SK-N-SH (cell line): ENCODE measurements around the gene MAF. TPM values are rescaled to one million over a fixed set of nuclear protein-coding genes. Genes with fewer than 3 reads are reported as not detected.

Experiments used
- CTCF ChIA-PET: fragments of 300-600, 350-600 bp; formaldehyde crosslinking; extraction: SDS; loops from one replicate; lab custom pipeline; 2021; lab: Yijun Ruan, JAX
- POLR2A ChIA-PET: fragments of 350-600 bp; sonication (Branson Sonifier 250); formaldehyde crosslinking; extraction: SDS; loops from one replicate; lab custom pipeline; 2020; ENCODE audit warnings: antibody characterized with exemption, inconsistent platforms; lab: Yijun Ruan, JAX
- DNase-seq: peaks from one replicate; pipeline ENCODE4 v3.0.0; 2012
- H2AFZ ChIP-seq: fragments of 200-600 bp; sonication (generic); 2 replicates; pipeline ENCODE4 v1.8.1; 2016; ENCODE audit warnings: antibody characterized with exemption, mild to moderate bottlenecking, low read depth
- H3F3A ChIP-seq: fragments of 200-600 bp; sonication (generic); replicated peaks from 2 replicates; pipeline ENCODE3; 2016; ENCODE audit warnings: antibody characterized with exemption, mild to moderate bottlenecking; ENCODE audit not compliant: insufficient read depth
- H3K27ac ChIP-seq, 2 experiments: fragments of 200-500 bp in 1 of 2; fragments of 200-600 bp in 1 of 2; sonication (Bioruptor generic) in 1 of 2; sonication (generic), shearing (Covaris generic) in 1 of 2; 2 replicates each; pipeline versions ENCODE4 v1.5.1 to v1.6.1; 2014 to 2016; ENCODE audit warnings: low read depth in 2 of 2, inconsistent platforms in 1 of 2, low read length in 1 of 2, mild to moderate bottlenecking in 1 of 2, mixed read lengths in 1 of 2
- H3K27me3 ChIP-seq: fragments of 200-600 bp; sonication (generic), shearing (Covaris generic); 2 replicates; pipeline ENCODE4 v1.6.1; 2016; ENCODE audit warnings: mixed run types; ENCODE audit not compliant: insufficient read depth
- H3K36me3 ChIP-seq, 2 experiments: fragments of 200-500 bp in 1 of 2; fragments of 200-600 bp in 1 of 2; sonication (Bioruptor generic) in 1 of 2; sonication (generic) in 1 of 2; replicated peaks in 1 of 2; 2 replicates each; pipeline versions ENCODE3 to v1.5.1; 2014 to 2016; ENCODE audit warnings: low read length in 1 of 2, mild to moderate bottlenecking in 1 of 2; ENCODE audit not compliant: insufficient read depth in 2 of 2, control insufficient read depth in 1 of 2
- H3K4me1 ChIP-seq, 2 experiments: fragments of 200-500 bp in 1 of 2; fragments of 200-600 bp in 1 of 2; sonication (Bioruptor generic) in 1 of 2; sonication (generic), shearing (Covaris generic) in 1 of 2; 2 replicates each; pipeline versions ENCODE4 v1.5.1 to v1.6.1; 2014 to 2016; ENCODE audit warnings: low read depth in 1 of 2, low read length in 1 of 2, mixed run types in 1 of 2; ENCODE audit not compliant: insufficient read depth in 2 of 2, control insufficient read depth in 1 of 2
- H3K4me2 ChIP-seq: fragments of 200-600 bp; sonication (generic), shearing (Covaris generic); 2 replicates; pipeline ENCODE4 v1.6.1; 2017; ENCODE audit warnings: mixed run types
- H3K4me3 ChIP-seq, 2 experiments: fragments of 200-500 bp in 1 of 2; fragments of 200-600 bp in 1 of 2; sonication (Bioruptor generic) in 1 of 2; sonication (generic), shearing (Covaris generic) in 1 of 2; 2 replicates each; pipeline versions ENCODE4 v1.5.1 to v1.8.1; 2014 to 2016; ENCODE audit warnings: low read depth in 2 of 2, inconsistent platforms in 1 of 2, low read length in 1 of 2, mild to moderate bottlenecking in 1 of 2, mixed read lengths in 1 of 2, moderate library complexity in 1 of 2
- H3K79me2 ChIP-seq: fragments of 200-600 bp; sonication (generic); 2 replicates; pipeline ENCODE4 v1.8.1; 2017; ENCODE audit warnings: mild to moderate bottlenecking; ENCODE audit not compliant: insufficient read depth
- H3K9ac ChIP-seq: fragments of 200-600 bp; sonication (generic); 2 replicates; pipeline ENCODE4 v1.6.1; 2017; ENCODE audit warnings: mixed run types
- H3K9me2 ChIP-seq: fragments of 200-600 bp; sonication (generic); 2 replicates; pipeline ENCODE4 v1.6.1; 2017; ENCODE audit warnings: mixed run types
- H3K9me3 ChIP-seq: fragments of 200-600 bp; sonication (generic); 2 replicates; pipeline ENCODE4 v1.6.1; 2017; ENCODE audit warnings: mixed run types, mild to moderate bottlenecking, moderate library complexity
- H4K20me1 ChIP-seq: fragments of 200-600 bp; sonication (generic); 2 replicates; pipeline ENCODE4 v1.6.1; 2017; ENCODE audit warnings: mild to moderate bottlenecking, mixed run types; ENCODE audit not compliant: insufficient read depth
- FOSL2 ChIP-seq: IDR thresholded peaks from 2 replicates; pipeline ENCODE4 v1.4.0; 2012; ENCODE audit warnings: low read depth, mild to moderate bottlenecking, moderate library complexity, borderline replicate concordance
- FOXJ3 ChIP-seq: sonication (generic); formaldehyde crosslinking; IDR thresholded peaks from 2 replicates; pipeline ENCODE4 v1.5.1; 2020; ENCODE audit warnings: mild to moderate bottlenecking, missing genetic modification reagents
- GABPA ChIP-seq: IDR thresholded peaks from 2 replicates; pipeline ENCODE4 v1.4.0; 2012; ENCODE audit warnings: low read depth, mild to moderate bottlenecking
- JUND ChIP-seq: IDR thresholded peaks from 2 replicates; pipeline ENCODE4 v1.4.0; 2012
- MEF2A ChIP-seq: IDR thresholded peaks from 2 replicates; pipeline ENCODE4 v1.4.0; 2012; ENCODE audit warnings: low read depth, borderline replicate concordance
- MXI1 ChIP-seq: IDR thresholded peaks from 2 replicates; pipeline ENCODE4 v1.6.1; 2012; ENCODE audit warnings: mild to moderate bottlenecking, low read depth, low read length, improper control_type of control experiment
- NFIC ChIP-seq: IDR thresholded peaks from 2 replicates; pipeline ENCODE4 v1.4.0; 2012; ENCODE audit warnings: borderline replicate concordance
- NRF1 ChIP-seq: IDR thresholded peaks from 2 replicates; pipeline ENCODE4 v1.6.1; 2012; ENCODE audit warnings: low read depth, mild to moderate bottlenecking, low read length
- POLR2AphosphoS5 ChIP-seq: IDR thresholded peaks from 2 replicates; pipeline ENCODE4 v1.6.1; 2012; ENCODE audit warnings: low read depth, low read length
- RAD21 ChIP-seq: IDR thresholded peaks from 2 replicates; pipeline ENCODE4 v1.6.1; 2012; ENCODE audit warnings: mild to moderate bottlenecking, low read length
- RFX5 ChIP-seq: IDR thresholded peaks from 2 replicates; pipeline ENCODE4 v1.6.1; 2012; ENCODE audit warnings: mild to moderate bottlenecking, improper control_type of control experiment, low read length
- RXRA ChIP-seq: IDR thresholded peaks from 2 replicates; pipeline ENCODE4 v1.4.0; 2012; ENCODE audit warnings: low read depth, mild to moderate bottlenecking, borderline replicate concordance
- SIN3A ChIP-seq: IDR thresholded peaks from 2 replicates; pipeline ENCODE4 v1.6.1; 2012; ENCODE audit warnings: low read depth, mild to moderate bottlenecking, low read length, moderate library complexity, borderline replicate concordance
- SMC3 ChIP-seq: IDR thresholded peaks from 2 replicates; pipeline ENCODE4 v1.6.1; 2012; ENCODE audit warnings: low read depth, low read length, improper control_type of control experiment
- TAF1 ChIP-seq: IDR thresholded peaks from 2 replicates; pipeline ENCODE4 v1.6.1; 2012; ENCODE audit warnings: low read depth, mild to moderate bottlenecking, low read length, moderate library complexity, borderline replicate concordance
- YY1 ChIP-seq: IDR thresholded peaks from 2 replicates; pipeline ENCODE4 v1.4.0; 2012; ENCODE audit warnings: low read depth, mild to moderate bottlenecking
- whole genome bisulfite sequencing: methylation state at CpG from one replicate; pipeline ENCODE4 v1.1.6; 2017; ENCODE audit warnings: low lambda C conversion rate; 5-methylcytosine and 5-hydroxymethylcytosine counted together
- polyA plus RNA-seq, 3 experiments: library from polyadenylated mRNA; depleted of rRNA; stranded (reverse); fragments of >200 nt; gene quantifications; 2 replicates each; pipeline ENCODE4 v1.2.3, GENCODE V29; 2012
- TF ChIP-seq, protein P1 (sequence below): IDR thresholded peaks from 2 replicates; pipeline ENCODE4 v1.4.0; 2012; ENCODE audit warnings: low read depth, borderline replicate concordance
- TF ChIP-seq, protein P2 (sequence below): fragments of 150-350 bp; IDR thresholded peaks from 2 replicates; pipeline ENCODE4 v1.6.1; 2016; ENCODE audit warnings: mild to moderate bottlenecking, low read depth, low read length
- TF ChIP-seq, protein P3 (sequence below): IDR thresholded peaks from 2 replicates; pipeline ENCODE4; 2012
- TF ChIP-seq, protein P4 (sequence below): IDR thresholded peaks from 2 replicates; pipeline ENCODE4 v1.4.0; 2012; ENCODE audit warnings: low read depth
- TF ChIP-seq, protein P5 (sequence below): fragments of 200-600 bp; sonication (generic); IDR thresholded peaks from 2 replicates; pipeline ENCODE4 v1.6.1; 2017; ENCODE audit warnings: antibody characterized with exemption, mild to moderate bottlenecking, moderate library complexity
- TF ChIP-seq, protein P6 (sequence below): fragments of 150-350 bp; IDR thresholded peaks from 2 replicates; pipeline ENCODE4 v1.6.1; 2017; ENCODE audit warnings: antibody characterized with exemption, low read length, low read depth, borderline replicate concordance

MAF gene
- polyA plus RNA-seq, 1 of the 3 experiments (the other 2 are of a cell fraction), result 0.23 TPM

DNA sequence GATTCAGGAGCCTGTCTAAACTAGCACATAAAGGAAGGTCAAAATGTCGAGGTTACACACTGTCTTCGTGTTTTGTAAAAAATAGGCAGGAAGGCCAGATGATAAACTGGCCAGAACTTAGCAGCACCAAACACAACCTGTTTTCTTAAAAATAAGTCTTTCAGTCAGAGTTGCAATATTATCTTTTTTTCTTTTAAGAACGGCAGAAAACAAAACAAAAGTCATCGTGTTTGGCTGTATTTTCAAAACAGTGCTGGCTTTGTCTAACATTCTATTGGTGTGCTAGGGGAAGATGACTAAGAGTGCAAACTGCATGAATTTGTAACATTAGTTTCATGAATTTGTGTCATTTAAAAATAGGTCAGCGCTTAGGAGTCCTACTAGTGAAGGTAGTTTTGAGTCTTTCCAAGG is 5.3 kb downstream of the MAF start (continued):
- TF ChIP-seq, protein P1, sequence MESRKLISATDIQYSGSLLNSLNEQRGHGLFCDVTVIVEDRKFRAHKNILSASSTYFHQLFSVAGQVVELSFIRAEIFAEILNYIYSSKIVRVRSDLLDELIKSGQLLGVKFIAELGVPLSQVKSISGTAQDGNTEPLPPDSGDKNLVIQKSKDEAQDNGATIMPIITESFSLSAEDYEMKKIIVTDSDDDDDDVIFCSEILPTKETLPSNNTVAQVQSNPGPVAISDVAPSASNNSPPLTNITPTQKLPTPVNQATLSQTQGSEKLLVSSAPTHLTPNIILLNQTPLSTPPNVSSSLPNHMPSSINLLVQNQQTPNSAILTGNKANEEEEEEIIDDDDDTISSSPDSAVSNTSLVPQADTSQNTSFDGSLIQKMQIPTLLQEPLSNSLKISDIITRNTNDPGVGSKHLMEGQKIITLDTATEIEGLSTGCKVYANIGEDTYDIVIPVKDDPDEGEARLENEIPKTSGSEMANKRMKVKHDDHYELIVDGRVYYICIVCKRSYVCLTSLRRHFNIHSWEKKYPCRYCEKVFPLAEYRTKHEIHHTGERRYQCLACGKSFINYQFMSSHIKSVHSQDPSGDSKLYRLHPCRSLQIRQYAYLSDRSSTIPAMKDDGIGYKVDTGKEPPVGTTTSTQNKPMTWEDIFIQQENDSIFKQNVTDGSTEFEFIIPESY, result no peak
- no peak for TF ChIP-seq MEF2A
- no peak for TF ChIP-seq NFIC
- TF ChIP-seq, protein P2, sequence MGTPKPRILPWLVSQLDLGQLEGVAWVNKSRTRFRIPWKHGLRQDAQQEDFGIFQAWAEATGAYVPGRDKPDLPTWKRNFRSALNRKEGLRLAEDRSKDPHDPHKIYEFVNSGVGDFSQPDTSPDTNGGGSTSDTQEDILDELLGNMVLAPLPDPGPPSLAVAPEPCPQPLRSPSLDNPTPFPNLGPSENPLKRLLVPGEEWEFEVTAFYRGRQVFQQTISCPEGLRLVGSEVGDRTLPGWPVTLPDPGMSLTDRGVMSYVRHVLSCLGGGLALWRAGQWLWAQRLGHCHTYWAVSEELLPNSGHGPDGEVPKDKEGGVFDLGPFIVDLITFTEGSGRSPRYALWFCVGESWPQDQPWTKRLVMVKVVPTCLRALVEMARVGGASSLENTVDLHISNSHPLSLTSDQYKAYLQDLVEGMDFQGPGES, result no peak
- TF ChIP-seq FOXJ3, result no peak
- TF ChIP-seq MXI1, result no peak
- TF ChIP-seq YY1, result no peak

DNA sequence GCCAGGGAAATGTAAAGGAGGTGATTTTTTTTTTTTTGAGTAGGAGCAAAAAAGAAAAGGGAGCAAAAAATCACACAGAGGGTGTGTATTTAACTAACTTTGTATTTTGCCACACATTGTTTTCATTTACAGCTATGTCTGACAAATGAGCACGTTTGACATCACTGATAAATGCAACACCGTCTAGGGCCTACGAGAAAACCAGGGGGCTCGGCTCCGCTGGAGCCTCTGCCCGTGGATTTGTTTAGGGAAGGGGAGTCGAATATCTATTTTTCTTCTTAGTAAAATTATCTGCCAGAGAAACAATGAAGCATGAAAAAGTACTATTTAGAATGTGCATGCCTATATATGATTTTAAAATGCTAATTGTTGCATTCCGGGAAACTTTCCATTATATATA is 6.8 kb downstream of the MAF start:
- Histone ChIP-seq H2AFZ (no peak overlapping the region), H3K27ac (no peak overlapping the region), H3K9me2 (no peaks in the 10 kb centered on the region), H4K20me1 (no peaks in the 10 kb centered on the region), H3K4me1 (peaks cover 0 to 2% of the 10 kb centered on the region in 2 experiments; a peak in 1 of 4 replicates), H3K4me3 (no peak overlapping the region), H3F3A (no peaks in the 10 kb centered on the region), H3K27me3 (no peaks in the 10 kb centered on the region), H3K9ac (no peak overlapping the region), H3K36me3 (no peaks in the 10 kb centered on the region)
- 47% methylated on average over 8 of the region's 8 CpGs for WGBS
- POLR2A ChIA-PET, result no interaction called here
- no peak for DNase-seq
- CTCF ChIA-PET, result interaction anchor here (2.5 kb wide), 1 partner anchor 8 kb away, joined by 9 read pairs; no protein-coding TSS in a partner anchor
- no peak for TF ChIP-seq SMC3
- TF ChIP-seq, protein P3, sequence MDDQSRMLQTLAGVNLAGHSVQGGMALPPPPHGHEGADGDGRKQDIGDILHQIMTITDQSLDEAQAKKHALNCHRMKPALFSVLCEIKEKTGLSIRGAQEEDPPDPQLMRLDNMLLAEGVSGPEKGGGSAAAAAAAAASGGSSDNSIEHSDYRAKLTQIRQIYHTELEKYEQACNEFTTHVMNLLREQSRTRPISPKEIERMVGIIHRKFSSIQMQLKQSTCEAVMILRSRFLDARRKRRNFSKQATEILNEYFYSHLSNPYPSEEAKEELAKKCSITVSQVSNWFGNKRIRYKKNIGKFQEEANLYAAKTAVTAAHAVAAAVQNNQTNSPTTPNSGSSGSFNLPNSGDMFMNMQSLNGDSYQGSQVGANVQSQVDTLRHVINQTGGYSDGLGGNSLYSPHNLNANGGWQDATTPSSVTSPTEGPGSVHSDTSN, result no peak
- no peak for TF ChIP-seq MXI1
- TF ChIP-seq GABPA, result no peak
- TF ChIP-seq RAD21, result no peak
- TF ChIP-seq NRF1, result no peak
- TF ChIP-seq SIN3A, result no peak
- TF ChIP-seq, protein P4, sequence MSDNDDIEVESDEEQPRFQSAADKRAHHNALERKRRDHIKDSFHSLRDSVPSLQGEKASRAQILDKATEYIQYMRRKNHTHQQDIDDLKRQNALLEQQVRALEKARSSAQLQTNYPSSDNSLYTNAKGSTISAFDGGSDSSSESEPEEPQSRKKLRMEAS, result no peak
- no peak for TF ChIP-seq TAF1
- TF ChIP-seq RFX5, result no peak
- TF ChIP-seq, protein P5, sequence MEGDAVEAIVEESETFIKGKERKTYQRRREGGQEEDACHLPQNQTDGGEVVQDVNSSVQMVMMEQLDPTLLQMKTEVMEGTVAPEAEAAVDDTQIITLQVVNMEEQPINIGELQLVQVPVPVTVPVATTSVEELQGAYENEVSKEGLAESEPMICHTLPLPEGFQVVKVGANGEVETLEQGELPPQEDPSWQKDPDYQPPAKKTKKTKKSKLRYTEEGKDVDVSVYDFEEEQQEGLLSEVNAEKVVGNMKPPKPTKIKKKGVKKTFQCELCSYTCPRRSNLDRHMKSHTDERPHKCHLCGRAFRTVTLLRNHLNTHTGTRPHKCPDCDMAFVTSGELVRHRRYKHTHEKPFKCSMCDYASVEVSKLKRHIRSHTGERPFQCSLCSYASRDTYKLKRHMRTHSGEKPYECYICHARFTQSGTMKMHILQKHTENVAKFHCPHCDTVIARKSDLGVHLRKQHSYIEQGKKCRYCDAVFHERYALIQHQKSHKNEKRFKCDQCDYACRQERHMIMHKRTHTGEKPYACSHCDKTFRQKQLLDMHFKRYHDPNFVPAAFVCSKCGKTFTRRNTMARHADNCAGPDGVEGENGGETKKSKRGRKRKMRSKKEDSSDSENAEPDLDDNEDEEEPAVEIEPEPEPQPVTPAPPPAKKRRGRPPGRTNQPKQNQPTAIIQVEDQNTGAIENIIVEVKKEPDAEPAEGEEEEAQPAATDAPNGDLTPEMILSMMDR, result no peak
- no peak for TF ChIP-seq FOSL2
- TF ChIP-seq FOXJ3, result no peak
- TF ChIP-seq POLR2AphosphoS5, result no peak
- no peak for TF ChIP-seq JUND
- TF ChIP-seq, protein P2, result no peak
- TF ChIP-seq NFIC, result no peak
- TF ChIP-seq, protein P6, sequence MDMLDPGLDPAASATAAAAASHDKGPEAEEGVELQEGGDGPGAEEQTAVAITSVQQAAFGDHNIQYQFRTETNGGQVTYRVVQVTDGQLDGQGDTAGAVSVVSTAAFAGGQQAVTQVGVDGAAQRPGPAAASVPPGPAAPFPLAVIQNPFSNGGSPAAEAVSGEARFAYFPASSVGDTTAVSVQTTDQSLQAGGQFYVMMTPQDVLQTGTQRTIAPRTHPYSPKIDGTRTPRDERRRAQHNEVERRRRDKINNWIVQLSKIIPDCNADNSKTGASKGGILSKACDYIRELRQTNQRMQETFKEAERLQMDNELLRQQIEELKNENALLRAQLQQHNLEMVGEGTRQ, result no peak
- no peak for TF ChIP-seq RXRA
- TF ChIP-seq, all 33 proteins: peak for 0
- no peak overlapping the region for H3K4me2 ChIP-seq
- no peaks in the 10 kb centered on the region for H3K79me2 ChIP-seq
- no peaks in the 10 kb centered on the region for H3K9me3 ChIP-seq
